Thoracic aorta (tissue), 2 donors: Measurements from ENCODE around the gene NDUFV1. TPM values are rescaled to one million over a fixed set of nuclear protein-coding genes. Genes with fewer than 3 reads are reported as not detected.

Experiments used
- ATAC-seq: fragments of 150-250 bp; one replicate; pipeline ENCODE4 v1.8.0; 2017; ENCODE audit warnings: low read depth; ENCODE audit not compliant: insufficient number of reproducible peaks, low FRiP score
- DNase-seq: peaks from one replicate; pipeline ENCODE4 v3.0.0-alpha.2; 2020; ENCODE audit warnings: low spot score
- H3K27ac ChIP-seq, 2 donors: fragments of 200-600 bp; sonication (generic); 1 replicate in 1 of 2; 2 replicates in 1 of 2; pipeline ENCODE4 v1.5.1; 2016; ENCODE audit warnings: mild to moderate bottlenecking in 2 of 2, moderate library complexity in 2 of 2
- H3K27me3 ChIP-seq: fragments of 200-600 bp; sonication (generic); replicated peaks from 2 replicates; pipeline ENCODE4 v1.6.0; 2016; ENCODE audit warnings: mild to moderate bottlenecking; ENCODE audit not compliant: insufficient read depth
- H3K36me3 ChIP-seq: fragments of 200-600 bp; sonication (generic); one replicate; pipeline ENCODE4 v1.5.1; 2016
- H3K4me1 ChIP-seq, 2 donors: fragments of 200-600 bp; sonication (generic); 1 replicate in 1 of 2; 2 replicates in 1 of 2; pipeline versions ENCODE4 v1.5.1 to v1.6.0; 2016; ENCODE audit warnings: low read depth in 2 of 2, mild to moderate bottlenecking in 1 of 2; ENCODE audit not compliant: control insufficient read depth in 1 of 2
- H3K4me3 ChIP-seq: fragments of 200-600 bp; sonication (generic); 2 replicates; pipeline ENCODE4 v1.5.1; 2016; ENCODE audit warnings: mild to moderate bottlenecking
- H3K9me3 ChIP-seq: fragments of 200-600 bp; sonication (generic); 2 replicates; pipeline ENCODE4 v1.5.1; 2016
- CTCF ChIP-seq: fragments of 200-600 bp; sonication (generic); IDR thresholded peaks from one replicate; pipeline ENCODE4 v1.5.1; 2019; ENCODE audit warnings: antibody characterized with exemption
- total RNA-seq, 2 donors: library from RNA; depleted of rRNA; stranded (reverse); fragments of >200 nt; gene quantifications; one replicate each; pipeline versions ENCODE4 v1.1.0 to v1.2.3, GENCODE V29; 2016

The NDUFV1 gene
- total RNA-seq, 2 donors from 2014 or later: 240 to 252 TPM

GRCh38 chr11:67645521-67646461 is 39.1 kb downstream of the NDUFV1 start:
- Histone ChIP-seq H3K27me3 (no peaks in the 10 kb centered on the region), H3K9me3 (no peaks in the 10 kb centered on the region), H3K36me3 (no peaks in the 10 kb centered on the region), H3K4me1 (no peaks in the 10 kb centered on the region), H3K27ac (no peak overlapping the region), H3K4me3 (no peak overlapping the region)
- DNase-seq: no peak
- no peak for TF ChIP-seq CTCF
- no peak for ATAC-seq

GRCh38 chr11:67646535-67647336 is 40.0 kb downstream of the NDUFV1 start:
- no peaks in the 10 kb centered on the region for H3K4me1 ChIP-seq
- H3K27me3 ChIP-seq: no peaks in the 10 kb centered on the region
- no peaks in the 10 kb centered on the region for H3K9me3 ChIP-seq
- no peak overlapping the region for H3K4me3 ChIP-seq
- no peak overlapping the region for H3K27ac ChIP-seq
- H3K36me3 ChIP-seq: no peaks in the 10 kb centered on the region
- DNase-seq (no peak), ATAC-seq (no peak)
- TF ChIP-seq CTCF: no peak

GRCh38 chr11:67647471-67647870 is 40.7 kb downstream of the NDUFV1 start:
- no peak for ATAC-seq
- Histone ChIP-seq H3K9me3 (no peaks in the 10 kb centered on the region), H3K4me1 (no peaks in the 10 kb centered on the region), H3K27me3 (no peaks in the 10 kb centered on the region), H3K4me3 (no peak overlapping the region), H3K27ac (no peak overlapping the region), H3K36me3 (no peaks in the 10 kb centered on the region)
- DNase-seq: no peak
- TF ChIP-seq CTCF: no peak

- H3K27ac ChIP-seq: no peak overlapping the region
- no peak overlapping the region for H3K4me3 ChIP-seq
- ATAC-seq (no peak), DNase-seq (no peak)
- no peak for TF ChIP-seq CTCF
- H3K9me3 ChIP-seq: no peaks in the 10 kb centered on the region
- H3K36me3 ChIP-seq: no peaks in the 10 kb centered on the region
- H3K27me3 ChIP-seq: no peaks in the 10 kb centered on the region
- H3K4me1 ChIP-seq: no peaks in the 10 kb centered on the region
Measured at GRCh38 chr11:67648140-67648795, 41.5 kb downstream of the NDUFV1 start.
